ENCODE results near the gene IGDCC3.

The IGDCC3 gene

DNA sequence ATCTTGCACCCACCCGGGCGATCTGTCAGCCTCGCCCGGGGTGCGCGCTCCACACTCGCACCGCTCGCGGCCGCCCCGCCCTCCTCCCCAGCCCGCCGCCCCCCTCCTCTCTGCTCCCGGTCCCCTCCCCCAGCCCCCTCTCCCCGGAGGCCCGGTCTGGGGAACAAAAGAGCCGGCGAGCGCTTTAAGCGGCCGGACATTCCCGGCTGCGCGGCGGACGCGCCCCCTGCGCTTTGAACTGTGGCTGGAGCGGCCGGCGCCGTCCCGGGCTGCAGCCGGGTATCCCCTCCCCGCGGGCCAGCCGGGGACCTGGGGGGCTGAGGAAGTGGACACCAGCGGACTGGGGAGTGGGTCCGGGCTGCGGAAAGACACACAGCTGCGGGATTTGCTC is at the start of gene IGDCC3:
IGDCC3 (minus strand) TSS at position 27 of the 391 bp plus-strand sequence. CDS start 214 bp downstream, outside the sequence.
- peak within 1 kb of the TSS; percentile 59 for H3K4me3 ChIP-seq (ENCODE audit: low read depth, low read length)
- TF ChIP-seq, protein P1, sequence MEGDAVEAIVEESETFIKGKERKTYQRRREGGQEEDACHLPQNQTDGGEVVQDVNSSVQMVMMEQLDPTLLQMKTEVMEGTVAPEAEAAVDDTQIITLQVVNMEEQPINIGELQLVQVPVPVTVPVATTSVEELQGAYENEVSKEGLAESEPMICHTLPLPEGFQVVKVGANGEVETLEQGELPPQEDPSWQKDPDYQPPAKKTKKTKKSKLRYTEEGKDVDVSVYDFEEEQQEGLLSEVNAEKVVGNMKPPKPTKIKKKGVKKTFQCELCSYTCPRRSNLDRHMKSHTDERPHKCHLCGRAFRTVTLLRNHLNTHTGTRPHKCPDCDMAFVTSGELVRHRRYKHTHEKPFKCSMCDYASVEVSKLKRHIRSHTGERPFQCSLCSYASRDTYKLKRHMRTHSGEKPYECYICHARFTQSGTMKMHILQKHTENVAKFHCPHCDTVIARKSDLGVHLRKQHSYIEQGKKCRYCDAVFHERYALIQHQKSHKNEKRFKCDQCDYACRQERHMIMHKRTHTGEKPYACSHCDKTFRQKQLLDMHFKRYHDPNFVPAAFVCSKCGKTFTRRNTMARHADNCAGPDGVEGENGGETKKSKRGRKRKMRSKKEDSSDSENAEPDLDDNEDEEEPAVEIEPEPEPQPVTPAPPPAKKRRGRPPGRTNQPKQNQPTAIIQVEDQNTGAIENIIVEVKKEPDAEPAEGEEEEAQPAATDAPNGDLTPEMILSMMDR (IDR thresholded peaks at IDR 0.05; ENCODE audit: low read depth, low read length), result no peak

DNA sequence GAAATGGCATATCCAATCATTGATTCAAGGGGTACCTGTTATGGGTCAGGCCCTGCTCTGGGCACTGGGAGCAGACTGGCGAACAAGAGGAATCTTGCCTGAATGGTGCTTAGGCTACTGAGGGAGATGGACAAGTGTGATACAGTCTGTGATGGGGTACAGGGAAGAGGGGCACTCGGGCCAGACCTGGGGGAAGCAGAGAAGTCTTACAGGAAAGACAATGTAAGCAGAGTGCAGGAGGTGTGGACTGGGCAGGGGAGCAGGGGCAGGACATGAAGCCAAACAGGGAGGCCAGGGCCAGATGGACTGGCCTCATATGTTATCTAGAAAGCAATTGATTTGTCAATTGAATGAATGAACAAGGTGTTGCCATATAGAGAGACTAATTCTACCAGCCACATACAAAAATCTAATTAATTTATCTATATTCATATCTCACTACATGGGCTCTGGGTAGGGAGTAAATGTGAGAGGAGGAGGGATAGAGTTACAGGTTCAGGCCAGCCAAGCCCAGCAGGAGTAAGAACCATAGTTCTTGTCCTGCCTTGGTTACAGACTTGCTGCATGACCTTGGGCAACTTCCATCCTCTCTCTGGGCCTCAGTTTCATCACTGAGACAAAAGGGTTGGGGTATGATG is 48.5 kb upstream of the IGDCC3 start:
- no peak overlapping the region for H3K4me3 ChIP-seq (ENCODE audit: low read depth, low read length)
- TF ChIP-seq, protein P1 (IDR thresholded peaks at IDR 0.05; ENCODE audit: low read depth, low read length), result no peak

DNA sequence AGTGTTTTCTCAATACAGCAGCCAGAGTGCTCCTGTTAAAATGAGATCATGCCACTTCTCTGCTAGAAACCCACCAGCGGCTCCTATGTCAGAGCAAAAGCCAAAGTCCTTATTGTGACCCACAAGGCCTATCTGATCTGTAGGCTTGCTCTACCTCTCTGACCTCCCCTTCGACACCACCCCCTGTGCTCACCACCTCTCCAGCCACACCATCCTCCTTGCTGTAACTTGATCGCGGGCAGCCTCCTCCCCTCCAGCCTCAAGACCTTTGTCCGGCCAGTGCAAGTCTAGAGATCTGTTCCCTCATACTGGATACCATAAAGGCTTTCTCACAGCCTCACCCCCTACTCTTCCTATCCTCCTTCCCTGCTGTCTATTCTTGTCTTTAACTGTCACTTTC is 46.9 kb upstream of the IGDCC3 start:
- TF ChIP-seq, protein P1 (IDR thresholded peaks at IDR 0.05; ENCODE audit: low read depth, low read length), result no peak
- no peak overlapping the region for H3K4me3 ChIP-seq (ENCODE audit: low read depth, low read length)

DNA sequence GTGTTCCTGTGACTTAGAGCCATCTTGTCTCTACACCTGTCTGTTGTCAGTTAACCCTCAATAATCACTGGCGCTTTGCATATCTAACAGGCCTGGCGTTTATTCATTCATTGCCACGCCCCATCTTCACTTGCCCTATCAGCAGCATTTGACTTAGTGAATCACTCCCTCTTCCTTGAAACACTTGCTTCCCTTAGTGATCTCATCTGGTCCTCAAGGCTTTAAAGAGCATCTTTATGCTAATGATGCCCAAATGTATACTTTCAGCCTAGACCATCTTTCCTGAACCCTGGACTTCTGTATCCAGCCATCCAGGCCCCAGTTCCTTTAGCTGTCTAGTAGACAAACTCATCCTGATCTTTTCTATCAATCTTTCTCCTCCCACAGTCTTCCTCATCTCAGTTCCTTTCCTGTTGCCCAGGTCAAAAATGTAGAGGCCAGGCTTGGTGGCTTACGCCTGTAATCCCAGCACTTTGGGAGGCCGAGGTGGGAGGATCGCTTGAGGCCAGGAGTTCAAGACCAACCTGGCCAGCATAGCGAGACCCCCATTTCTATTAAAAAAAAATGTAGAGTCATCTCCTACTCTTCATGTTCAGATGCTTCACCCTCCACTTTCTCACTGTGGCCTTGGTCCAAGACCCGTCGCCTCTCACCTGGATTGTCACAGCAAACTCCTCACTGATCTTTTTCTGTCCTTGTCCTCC is 46.3 kb upstream of the IGDCC3 start:
- no peak overlapping the region for H3K4me3 ChIP-seq (ENCODE audit: low read depth, low read length)

DNA sequence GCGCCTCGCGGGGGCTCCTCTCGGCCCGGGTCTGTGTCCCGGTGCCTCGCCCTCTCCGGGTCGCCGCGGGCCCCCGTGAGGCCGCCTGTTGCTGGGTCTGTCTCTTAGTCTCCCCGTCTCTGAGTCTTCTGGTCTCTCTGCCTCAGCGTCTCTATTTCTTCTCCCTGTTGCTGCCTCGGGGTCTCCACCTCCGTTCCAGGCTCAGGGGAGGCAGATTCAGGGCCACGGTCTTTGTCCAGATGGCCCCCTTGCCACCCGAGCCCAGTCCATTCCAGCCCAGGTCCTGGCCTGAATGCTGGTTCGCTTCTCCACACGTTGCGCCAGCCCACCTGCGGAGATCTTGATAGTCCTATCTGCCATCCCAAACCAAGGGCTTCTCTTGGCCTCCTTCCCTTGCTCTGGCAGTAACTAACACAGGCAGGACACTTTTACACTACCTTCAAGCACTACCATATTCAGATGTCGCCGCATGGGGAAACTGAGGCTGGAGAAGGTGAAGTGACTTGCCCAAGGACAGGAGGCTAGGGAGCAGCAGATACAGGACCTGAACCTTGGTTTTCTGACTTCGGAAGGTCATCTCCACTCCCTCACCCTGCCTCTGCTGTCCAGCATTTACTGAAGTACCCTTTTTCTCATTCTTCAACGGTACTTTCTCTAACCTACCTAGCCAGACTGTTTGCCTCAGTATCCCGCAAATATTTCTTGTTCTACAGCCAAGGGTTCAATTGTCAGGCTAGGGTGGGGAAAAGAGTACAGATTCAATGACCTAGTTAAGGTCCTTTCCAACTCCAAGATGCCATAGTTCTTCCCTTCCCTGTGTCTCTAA is 45.6 kb upstream of the IGDCC3 start:
- H3K4me3 ChIP-seq (ENCODE audit: low read depth, low read length), result peak overlapping the region; percentile 46
- TF ChIP-seq, protein P1 (IDR thresholded peaks at IDR 0.05; ENCODE audit: low read depth, low read length), result no peak

More for the DNA sequence above, 46.3 kb upstream of the IGDCC3 start:
- TF ChIP-seq, protein P1 (IDR thresholded peaks at IDR 0.05; ENCODE audit: low read depth, low read length), result no peak

DNA sequence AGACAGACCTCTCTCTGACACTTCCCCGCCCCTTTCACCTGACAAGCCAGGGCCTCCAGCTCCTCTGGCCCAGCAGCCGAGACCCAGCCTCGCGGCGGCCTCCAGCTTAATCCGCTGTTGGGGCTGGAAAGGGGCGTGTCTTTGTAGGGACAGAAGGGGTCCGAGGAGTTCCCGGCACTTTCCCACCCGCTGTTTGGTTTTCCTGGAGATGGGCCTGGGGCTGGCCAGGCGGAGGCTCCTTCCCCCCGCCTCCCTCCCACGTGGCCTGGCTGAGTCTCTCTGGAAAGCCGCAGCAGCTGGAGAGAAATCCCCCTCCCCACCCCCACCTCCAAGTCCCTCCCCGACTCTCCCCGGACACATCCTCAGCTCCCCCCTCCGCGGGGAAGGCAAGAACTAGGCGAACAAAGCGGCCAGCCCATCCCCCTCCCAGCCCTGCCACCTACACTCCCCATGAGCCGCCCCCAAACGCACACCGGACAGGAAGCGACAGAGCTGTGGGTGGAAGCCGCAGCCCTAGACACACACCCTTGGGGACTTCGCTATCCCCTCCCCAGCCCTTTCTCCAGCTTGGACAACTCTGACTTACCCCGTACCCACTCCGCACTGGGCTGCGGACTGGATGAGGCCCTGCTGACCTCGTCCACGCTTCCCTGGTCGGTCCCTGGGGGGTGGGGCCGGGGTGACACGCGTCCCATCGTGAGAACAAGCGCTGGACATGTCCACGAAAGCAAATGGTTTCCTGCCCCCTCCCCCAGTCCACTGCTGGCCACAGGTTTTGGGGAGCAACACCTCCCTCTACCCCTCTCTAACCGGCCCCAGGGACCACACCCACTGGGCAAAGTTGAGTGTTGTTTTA is 43.8 kb upstream of the IGDCC3 start:
- H3K4me3 ChIP-seq (ENCODE audit: low read depth, low read length), result peak overlapping the region; percentile 71
- TF ChIP-seq, protein P1 (IDR thresholded peaks at IDR 0.05; ENCODE audit: low read depth, low read length), result no peak
